HG03520 (cell line): Measurements from ENCODE around the gene TSPEAR.
"Not testable (repeated sequence)": the region's sequence is repeated elsewhere in the genome, so short reads cannot be mapped to it uniquely, and the experiment has no call there.

Source experiments
- ATAC-seq: cut with Tn5 transposase; IDR thresholded peaks from one replicate; pipeline ENCODE4 v1.9.1; 2021; ENCODE audit warnings: mild to moderate bottlenecking, moderate library complexity; ENCODE audit not compliant: unreplicated experiment

Gene TSPEAR

GRCh38 chr21:44555200-44555875 is 156.0 kb downstream of the TSPEAR start:
- no peak for ATAC-seq

- no peak for ATAC-seq
Observed at GRCh38 chr21:44552681-44553080, 158.7 kb downstream of the TSPEAR start.

GRCh38 chr21:44552136-44552535 is 159.2 kb downstream of the TSPEAR start:
- ATAC-seq: no peak

GRCh38 chr21:44551340-44551961 is 159.9 kb downstream of the TSPEAR start, which contains the start of gene KRTAP10-2:
Gene KRTAP10-2, minus strand, starts transcription at chr21:44551505. Its CDS starts 47 bp downstream, at chr21:44551458.
- ATAC-seq: no peak

GRCh38 chr21:44550807-44551206 is 160.6 kb downstream of the TSPEAR start:
- no peak for ATAC-seq

GRCh38 chr21:44550285-44550684 is 161.1 kb downstream of the TSPEAR start:
- ATAC-seq: not testable (repeated sequence)

- ATAC-seq: no peak
Observed at GRCh38 chr21:44549525-44550211, 161.7 kb downstream of the TSPEAR start.

- no peak for ATAC-seq
Observed at GRCh38 chr21:44548922-44549321, 162.4 kb downstream of the TSPEAR start.

- no peak for ATAC-seq
Observed at GRCh38 chr21:44548381-44548780, 163.0 kb downstream of the TSPEAR start.

- ATAC-seq: no peak
Observed at GRCh38 chr21:44547656-44548331, 163.6 kb downstream of the TSPEAR start.

GRCh38 chr21:44544566-44544965 is 166.8 kb downstream of the TSPEAR start:
- no peak for ATAC-seq

GRCh38 chr21:44542716-44543115 is 168.7 kb downstream of the TSPEAR start:
- no peak for ATAC-seq

GRCh38 chr21:44540741-44541288 is 170.6 kb downstream of the TSPEAR start:
- ATAC-seq: no peak

GRCh38 chr21:44539991-44540666 is 171.2 kb downstream of the TSPEAR start, which contains the start of gene KRTAP10-1:
Gene KRTAP10-1, minus strand, starts transcription at chr21:44540195. Its CDS starts 45 bp downstream, at chr21:44540150.
- ATAC-seq: no peak

- no peak for ATAC-seq
Observed at GRCh38 chr21:44539046-44539445, 172.3 kb downstream of the TSPEAR start.

GRCh38 chr21:44537930-44538911 is 173.2 kb downstream of the TSPEAR start:
- no peak for ATAC-seq

GRCh38 chr21:44535963-44536362 is 175.4 kb downstream of the TSPEAR start:
- no peak for ATAC-seq

- ATAC-seq: no peak
Observed at GRCh38 chr21:44534688-44535087, 176.7 kb downstream of the TSPEAR start.
